ENCODE results near the gene MRPL36. TPM values are rescaled to one million over a fixed set of nuclear protein-coding genes. Genes with fewer than 3 reads are reported as not detected.
"Not testable (repeated sequence)": the region's sequence is repeated elsewhere in the genome, so short reads cannot be mapped to it uniquely, and the experiment has no call there.

Gene MRPL36
- 10 to 100 TPM; 31.2 to 43.0 (median 38.9) TPM for polyA plus RNA-seq (ENCODE audit: insufficient read length in 4 of 4)

GRCh38 chr5:1799602-1800471 lies at the start of gene MRPL36:
MRPL36 (minus strand) TSS chr5:1799837; CDS start chr5:1798935, 902 bp downstream.
- peak; percentile 70 to 82 (median 76) for DNase-seq (ENCODE audit: low read depth in 4 of 4, low spot score in 3 of 4)

- DNase-seq (ENCODE audit: low read depth in 4 of 4, low spot score in 3 of 4), result no peak
Measured at GRCh38 chr5:1847611-1848010, 48.0 kb upstream of the MRPL36 start.

- no peak for DNase-seq (ENCODE audit: low read depth in 4 of 4, low spot score in 3 of 4)
Measured at GRCh38 chr5:1847056-1847455, 47.4 kb upstream of the MRPL36 start.

- DNase-seq (ENCODE audit: low read depth in 4 of 4, low spot score in 3 of 4), result no peak
Measured at GRCh38 chr5:1846583-1846982, 46.9 kb upstream of the MRPL36 start.

- no peak for DNase-seq (ENCODE audit: low read depth in 4 of 4, low spot score in 3 of 4)
Measured at GRCh38 chr5:1845696-1846095, 46.1 kb upstream of the MRPL36 start.

GRCh38 chr5:1844708-1845436 lies 45.2 kb upstream of the MRPL36 start:
- no peak for DNase-seq (ENCODE audit: low read depth in 4 of 4, low spot score in 3 of 4)

GRCh38 chr5:1843761-1844160 lies 44.1 kb upstream of the MRPL36 start:
- DNase-seq (ENCODE audit: low read depth in 4 of 4, low spot score in 3 of 4), result not testable (repeated sequence)

- no peak for DNase-seq (ENCODE audit: low read depth in 4 of 4, low spot score in 3 of 4)
Measured at GRCh38 chr5:1842004-1842819, 42.6 kb upstream of the MRPL36 start.

- peak in 1 of 4 donors; percentile 12 for DNase-seq (ENCODE audit: low read depth in 4 of 4, low spot score in 3 of 4)
Measured at GRCh38 chr5:1840741-1841521, 41.3 kb upstream of the MRPL36 start.

- DNase-seq (ENCODE audit: low read depth in 4 of 4, low spot score in 3 of 4), result no peak
Measured at GRCh38 chr5:1840071-1840547, 40.5 kb upstream of the MRPL36 start.

GRCh38 chr5:1838013-1838412 lies 38.4 kb upstream of the MRPL36 start:
- no peak for DNase-seq (ENCODE audit: low read depth in 4 of 4, low spot score in 3 of 4)

GRCh38 chr5:1836891-1837880 lies 37.5 kb upstream of the MRPL36 start:
- no peak for DNase-seq (ENCODE audit: low read depth in 4 of 4, low spot score in 3 of 4)

- no peak for DNase-seq (ENCODE audit: low read depth in 4 of 4, low spot score in 3 of 4)
Measured at GRCh38 chr5:1836176-1836890, 36.7 kb upstream of the MRPL36 start.

GRCh38 chr5:1835431-1835830 lies 35.8 kb upstream of the MRPL36 start:
- no peak for DNase-seq (ENCODE audit: low read depth in 4 of 4, low spot score in 3 of 4)

GRCh38 chr5:1834721-1835429 lies 35.2 kb upstream of the MRPL36 start:
- DNase-seq (ENCODE audit: low read depth in 4 of 4, low spot score in 3 of 4), result no peak

- no peak for DNase-seq (ENCODE audit: low read depth in 4 of 4, low spot score in 3 of 4)
Measured at GRCh38 chr5:1834022-1834551, 34.5 kb upstream of the MRPL36 start.

All from left renal pelvis (tissue), 4 donors.